Measurements from ENCODE around the gene CHRNA1. TPM values are rescaled to one million over a fixed set of nuclear protein-coding genes. Genes with fewer than 3 reads are reported as not detected.

CHRNA1 gene
- total RNA-seq, 4 donors from 2014 or later, result not detected

DNA sequence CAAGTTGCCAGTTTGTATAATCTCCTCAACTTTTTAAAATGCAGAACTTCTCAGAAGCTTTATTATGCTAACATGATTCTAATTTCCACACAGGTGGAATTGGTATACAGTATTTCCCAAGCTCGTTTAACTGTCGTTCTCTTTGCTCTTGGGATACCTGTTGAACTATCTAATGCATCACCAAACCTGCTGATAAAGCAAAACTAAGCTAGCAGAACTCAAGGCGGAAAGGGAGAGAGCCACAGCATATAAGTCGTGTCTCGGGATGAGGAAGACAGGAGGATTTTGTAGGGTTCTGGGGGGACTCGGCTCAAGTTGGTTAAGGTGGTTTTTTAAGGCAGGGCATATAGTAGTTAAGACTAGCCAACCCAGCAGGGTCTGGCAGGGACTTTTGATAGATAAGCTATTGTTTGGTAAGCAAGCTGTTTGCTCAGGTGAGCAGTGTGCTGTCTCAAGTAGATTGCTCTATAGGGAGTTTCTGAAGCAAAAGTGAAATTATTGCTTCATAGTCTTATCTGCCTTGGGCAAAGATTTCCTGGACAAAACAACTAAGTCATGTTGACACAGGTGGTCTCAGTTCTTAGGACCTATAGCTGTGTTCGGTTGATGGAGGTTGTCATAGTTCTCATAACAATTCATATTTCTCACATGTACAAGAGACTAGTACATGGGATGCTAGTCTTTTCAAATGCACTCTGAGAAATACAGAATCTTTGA, 28.2 kb upstream of the CHRNA1 start:
- no peaks in the 10 kb centered on the region for H3K27me3 ChIP-seq
- peaks cover 0 to 7% (median 0%) of the 10 kb centered on the region in 3 donors for H3K4me1 ChIP-seq
- 46 to 61% methylated on average over 7 of the region's 7 CpGs for WGBS, 2 donors
- H3K36me3 ChIP-seq, result no peaks in the 10 kb centered on the region
- no peak overlapping the region for H3K4me3 ChIP-seq
- DNase-seq, result no peak
- TF ChIP-seq, protein P1, sequence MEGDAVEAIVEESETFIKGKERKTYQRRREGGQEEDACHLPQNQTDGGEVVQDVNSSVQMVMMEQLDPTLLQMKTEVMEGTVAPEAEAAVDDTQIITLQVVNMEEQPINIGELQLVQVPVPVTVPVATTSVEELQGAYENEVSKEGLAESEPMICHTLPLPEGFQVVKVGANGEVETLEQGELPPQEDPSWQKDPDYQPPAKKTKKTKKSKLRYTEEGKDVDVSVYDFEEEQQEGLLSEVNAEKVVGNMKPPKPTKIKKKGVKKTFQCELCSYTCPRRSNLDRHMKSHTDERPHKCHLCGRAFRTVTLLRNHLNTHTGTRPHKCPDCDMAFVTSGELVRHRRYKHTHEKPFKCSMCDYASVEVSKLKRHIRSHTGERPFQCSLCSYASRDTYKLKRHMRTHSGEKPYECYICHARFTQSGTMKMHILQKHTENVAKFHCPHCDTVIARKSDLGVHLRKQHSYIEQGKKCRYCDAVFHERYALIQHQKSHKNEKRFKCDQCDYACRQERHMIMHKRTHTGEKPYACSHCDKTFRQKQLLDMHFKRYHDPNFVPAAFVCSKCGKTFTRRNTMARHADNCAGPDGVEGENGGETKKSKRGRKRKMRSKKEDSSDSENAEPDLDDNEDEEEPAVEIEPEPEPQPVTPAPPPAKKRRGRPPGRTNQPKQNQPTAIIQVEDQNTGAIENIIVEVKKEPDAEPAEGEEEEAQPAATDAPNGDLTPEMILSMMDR (IDR thresholded peaks at IDR 0.05), result no peak
- TF ChIP-seq POLR2A (IDR thresholded peaks at IDR 0.05), result no peak
- no peaks in the 10 kb centered on the region for H3K9me3 ChIP-seq
- H3K27ac ChIP-seq, result no peak overlapping the region
- intact Hi-C loops (cut with DNase I), result no loop called here

DNA sequence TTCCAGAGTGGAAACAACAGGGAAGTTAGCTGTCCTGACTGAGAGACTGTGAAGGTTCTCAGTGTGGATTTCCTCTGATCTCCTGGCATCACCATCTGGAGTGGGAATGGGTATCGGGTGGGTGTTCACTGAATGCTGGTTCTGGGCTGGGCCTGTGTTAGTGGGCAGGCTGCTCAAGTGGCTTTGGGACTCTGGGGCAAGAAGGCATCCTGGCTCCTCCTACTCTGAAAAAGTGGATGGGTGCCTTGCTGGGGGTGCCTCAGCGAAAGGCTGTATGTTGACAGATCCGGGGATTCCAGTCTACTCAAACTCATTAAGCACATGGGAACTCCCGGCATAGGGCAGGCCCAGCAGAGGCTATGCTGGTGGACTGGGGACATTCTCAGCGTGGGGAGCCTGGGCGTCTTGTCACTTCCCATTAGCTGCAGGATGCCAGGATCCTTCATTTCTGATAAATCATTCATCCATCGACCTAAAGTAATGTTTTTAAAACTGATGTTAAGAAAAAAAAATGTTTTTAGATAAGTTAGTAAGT, 27.5 kb upstream of the CHRNA1 start:
- DNase-seq, result no peak
- H3K27ac ChIP-seq, result no peak overlapping the region
- no peaks in the 10 kb centered on the region for H3K36me3 ChIP-seq
- no peak for TF ChIP-seq POLR2A (IDR thresholded peaks at IDR 0.05)
- TF ChIP-seq, protein P1 (IDR thresholded peaks at IDR 0.05), result no peak
- peaks cover 0 to 7% (median 0%) of the 10 kb centered on the region in 3 donors for H3K4me1 ChIP-seq
- WGBS, 2 donors, result 53 to 63% methylated on average over 6 of the region's 7 CpGs
- H3K27me3 ChIP-seq, result no peaks in the 10 kb centered on the region
- intact Hi-C loops (cut with DNase I), result no loop called here
- H3K9me3 ChIP-seq, result no peaks in the 10 kb centered on the region
- no peak overlapping the region for H3K4me3 ChIP-seq

DNA sequence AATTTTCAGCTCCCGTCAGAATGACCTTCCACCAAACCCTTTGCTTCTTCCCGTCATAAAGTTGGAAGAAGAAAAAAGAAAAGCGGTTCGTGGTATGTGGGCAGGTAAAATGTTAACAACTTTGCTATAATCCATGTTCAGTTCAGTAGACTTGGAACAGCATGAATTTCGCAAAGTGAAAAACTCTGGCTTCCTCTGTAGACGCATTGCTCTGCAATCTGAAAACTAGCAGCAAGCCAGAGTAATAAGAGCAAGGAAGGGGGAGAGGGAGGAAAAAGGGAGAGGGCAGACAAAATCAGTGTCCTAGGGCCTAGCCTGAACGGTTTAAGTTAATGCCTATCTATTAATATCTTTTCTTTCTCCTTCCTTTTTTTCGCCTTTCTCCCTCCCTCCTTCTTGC, 26.7 kb upstream of the CHRNA1 start:
- TF ChIP-seq, protein P1 (IDR thresholded peaks at IDR 0.05), result no peak
- TF ChIP-seq POLR2A (IDR thresholded peaks at IDR 0.05), result no peak
- DNase-seq, result no peak
- intact Hi-C loops (cut with DNase I), result no loop called here
- Histone ChIP-seq H3K27ac (no peak overlapping the region), H3K4me1 (peaks cover 0 to 7% (median 0%) of the 10 kb centered on the region in 3 donors), H3K9me3 (no peaks in the 10 kb centered on the region), H3K36me3 (no peaks in the 10 kb centered on the region), H3K4me3 (no peak overlapping the region), H3K27me3 (no peaks in the 10 kb centered on the region)
- WGBS, 2 donors, result 69 to 81% methylated on average over 6 to 8 of the region's 8 CpGs

DNA sequence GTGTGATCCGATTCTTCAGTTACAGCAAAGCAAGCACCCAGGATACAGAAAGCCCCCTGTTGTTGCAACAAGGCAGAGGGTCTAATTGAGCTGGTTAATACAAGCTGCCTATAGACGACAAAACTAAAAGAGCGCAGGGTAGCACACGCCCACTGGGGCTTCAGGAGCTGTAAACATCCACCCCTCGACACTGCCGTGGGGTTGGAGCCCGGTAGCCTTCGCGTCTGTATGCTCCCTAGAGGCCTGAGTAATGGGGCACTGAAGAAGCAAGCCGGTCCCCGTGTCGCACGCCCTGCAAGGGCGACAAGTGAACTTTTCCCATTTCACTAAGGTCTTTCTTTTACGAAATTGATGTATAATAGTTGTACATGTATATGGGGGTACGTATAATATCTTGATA, 24.7 kb upstream of the CHRNA1 start:
- 87 to 91% methylated on average over 15 to 16 of the region's 16 CpGs for WGBS, 2 donors
- Histone ChIP-seq H3K27ac (no peak overlapping the region), H3K27me3 (no peaks in the 10 kb centered on the region), H3K4me1 (peaks cover 0 to 7% (median 0%) of the 10 kb centered on the region in 3 donors), H3K9me3 (no peaks in the 10 kb centered on the region), H3K36me3 (no peaks in the 10 kb centered on the region), H3K4me3 (no peak overlapping the region)
- intact Hi-C loops (cut with DNase I), result no loop called here
- DNase-seq, result no peak
- TF ChIP-seq, protein P1 (IDR thresholded peaks at IDR 0.05), result no peak
- no peak for TF ChIP-seq POLR2A (IDR thresholded peaks at IDR 0.05)

DNA sequence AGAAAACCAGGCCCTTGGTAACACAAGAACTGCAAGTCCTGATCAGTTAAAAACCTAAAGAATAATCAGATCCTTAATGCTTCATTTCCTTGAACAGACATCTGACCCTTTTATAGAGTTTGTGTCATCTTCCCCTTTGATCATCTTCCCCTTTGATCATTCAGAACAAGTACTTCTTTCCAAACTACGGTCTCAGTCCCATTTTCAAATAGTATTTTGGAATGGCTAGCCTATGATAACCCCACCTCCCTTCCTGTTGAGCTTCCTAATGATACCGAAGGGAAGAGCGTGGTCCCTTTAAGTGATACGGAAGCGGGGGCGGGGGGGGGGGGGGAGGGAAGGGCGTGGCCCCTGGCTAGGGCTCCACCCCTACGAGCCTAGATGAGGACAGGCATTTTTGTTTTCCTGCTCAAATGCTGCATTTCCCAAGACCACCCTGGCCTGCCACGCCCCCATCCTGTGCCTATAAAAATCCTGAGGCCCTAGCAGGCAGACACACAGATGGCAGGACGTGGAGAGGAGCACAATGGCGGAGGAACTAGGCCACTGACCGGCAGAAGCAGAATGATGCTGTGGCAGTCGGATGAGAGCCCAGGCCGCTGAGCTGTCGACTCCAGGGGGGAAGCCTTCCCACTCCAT, 24.1 kb upstream of the CHRNA1 start:
- H3K4me1 ChIP-seq, result peaks cover 0 to 7% (median 0%) of the 10 kb centered on the region in 3 donors
- no peaks in the 10 kb centered on the region for H3K27me3 ChIP-seq
- no peak overlapping the region for H3K27ac ChIP-seq
- no peak for TF ChIP-seq POLR2A (IDR thresholded peaks at IDR 0.05)
- TF ChIP-seq, protein P1 (IDR thresholded peaks at IDR 0.05), result no peak
- H3K36me3 ChIP-seq, result no peaks in the 10 kb centered on the region
- DNase-seq, result no peak
- intact Hi-C loops (cut with DNase I), result no loop called here
- H3K9me3 ChIP-seq, result no peaks in the 10 kb centered on the region
- 34 to 81% methylated on average over 6 of the region's 15 CpGs for WGBS, 2 donors
- H3K4me3 ChIP-seq, result no peak overlapping the region

All from esophagus squamous epithelium (tissue), 5 donors.